Measurements from ENCODE around the gene FBXO2.

The FBXO2 gene

DNA sequence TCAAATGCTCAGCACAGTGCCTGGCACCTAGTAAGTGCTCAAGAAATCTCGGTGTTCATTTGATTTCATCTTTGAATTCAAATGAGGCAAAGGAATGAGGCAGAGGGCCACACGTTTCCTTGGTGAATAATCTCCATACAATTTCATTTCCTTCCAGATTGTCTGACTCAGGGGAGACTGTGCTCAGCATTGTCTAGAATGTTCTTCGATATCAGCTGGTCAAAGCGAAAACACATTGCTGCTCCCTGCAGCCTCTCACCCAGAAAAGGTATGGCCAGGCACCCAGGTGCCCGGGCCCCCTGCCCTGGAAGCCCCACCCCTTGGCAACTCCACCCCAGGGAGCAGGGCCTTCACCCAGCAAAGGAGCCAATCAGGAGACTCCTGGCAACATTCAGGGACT lies 55.8 kb downstream of the FBXO2 start:
- DNase-seq (ENCODE audit: low read depth in 1 of 2, low spot score in 1 of 2), result no peak

All from stimulated activated CD4-positive, alpha-beta T cell treated with anti-CD3 and anti-CD28 coated beads, Interleukin-15, amount 100 ng/mL, for 1 hour (primary cell).